GM18508 (cell line): ENCODE measurements around the gene IMPA2.

Experiments
- ATAC-seq: cut with Tn5 transposase; IDR thresholded peaks from one replicate; pipeline ENCODE4 v1.9.1; 2021; ENCODE audit warnings: moderate number of reproducible peaks; ENCODE audit not compliant: insufficient read depth, unreplicated experiment

The IMPA2 gene

GRCh38 chr18:12005538-12006487 lies 24.5 kb downstream of the IMPA2 start:
- no peak for ATAC-seq

DNA sequence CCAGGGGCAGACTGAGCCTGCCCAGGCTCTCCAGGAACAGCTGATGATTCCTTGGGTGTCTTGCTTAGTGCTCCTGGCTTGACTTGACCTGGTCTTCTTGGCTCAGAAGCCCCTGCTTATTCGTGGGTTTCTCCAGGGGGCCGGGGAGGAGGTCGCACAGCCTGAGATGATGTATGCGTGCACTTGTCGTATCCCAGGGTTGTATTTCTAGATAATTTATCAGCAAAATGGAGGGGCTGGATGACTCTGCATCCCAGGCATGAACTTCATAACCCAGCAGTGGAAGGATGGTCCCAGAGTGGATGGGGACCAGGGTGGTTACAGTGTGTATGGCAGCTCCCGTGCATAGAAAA lies 25.2 kb downstream of the IMPA2 start:
- no peak for ATAC-seq

DNA sequence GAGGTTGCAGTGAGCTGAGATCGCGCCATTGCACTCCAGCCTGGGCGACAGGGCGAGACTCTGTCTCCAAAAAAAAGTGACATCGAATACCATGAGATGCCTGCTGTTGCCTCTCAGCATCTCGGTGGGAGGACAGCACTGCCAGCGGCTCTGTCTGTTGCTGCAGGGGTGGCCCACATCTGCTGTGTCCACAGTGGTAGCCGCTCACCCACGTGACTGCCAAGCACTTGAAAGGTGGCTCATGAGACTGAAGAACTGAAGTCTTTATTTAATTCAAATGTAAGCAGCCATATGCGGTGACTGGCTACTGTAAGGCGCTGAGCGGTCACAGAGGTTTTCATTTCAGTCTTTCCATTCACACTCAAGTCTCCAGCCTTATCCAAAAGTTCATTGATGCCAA lies 25.8 kb downstream of the IMPA2 start:
- no peak for ATAC-seq

DNA sequence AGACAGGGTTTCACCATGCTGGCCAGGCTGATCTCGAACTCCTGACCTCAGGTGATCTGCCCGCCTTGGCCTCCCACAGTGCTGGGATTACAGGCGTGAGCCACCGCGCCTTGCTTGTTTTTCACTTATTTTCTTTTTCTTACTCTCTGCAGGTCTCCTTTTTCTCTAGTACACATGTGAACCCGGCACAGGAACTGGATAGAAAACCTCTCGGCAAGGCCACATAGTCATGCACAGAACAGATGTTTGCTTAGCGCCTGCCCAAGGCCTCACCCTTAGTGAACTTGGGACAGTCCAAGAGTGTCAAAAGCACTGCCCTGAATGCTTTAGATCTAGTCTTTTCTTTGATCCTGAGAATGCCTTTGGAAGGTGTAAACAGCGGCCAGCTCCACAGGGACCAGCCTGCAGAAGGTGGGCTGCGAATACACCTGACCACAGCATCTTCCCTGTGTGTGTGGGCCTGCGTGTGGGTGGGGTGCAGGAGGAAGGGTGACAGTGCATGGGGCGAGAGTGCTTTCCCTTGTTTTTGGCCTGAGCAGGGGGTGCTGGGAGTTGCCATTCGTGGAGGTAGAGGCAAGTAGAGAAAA lies 27.0 kb downstream of the IMPA2 start:
- no peak for ATAC-seq

- no peak for ATAC-seq
These were observed 27.7 kb downstream of the IMPA2 start for GRCh38 chr18:12008842-12009580.

DNA sequence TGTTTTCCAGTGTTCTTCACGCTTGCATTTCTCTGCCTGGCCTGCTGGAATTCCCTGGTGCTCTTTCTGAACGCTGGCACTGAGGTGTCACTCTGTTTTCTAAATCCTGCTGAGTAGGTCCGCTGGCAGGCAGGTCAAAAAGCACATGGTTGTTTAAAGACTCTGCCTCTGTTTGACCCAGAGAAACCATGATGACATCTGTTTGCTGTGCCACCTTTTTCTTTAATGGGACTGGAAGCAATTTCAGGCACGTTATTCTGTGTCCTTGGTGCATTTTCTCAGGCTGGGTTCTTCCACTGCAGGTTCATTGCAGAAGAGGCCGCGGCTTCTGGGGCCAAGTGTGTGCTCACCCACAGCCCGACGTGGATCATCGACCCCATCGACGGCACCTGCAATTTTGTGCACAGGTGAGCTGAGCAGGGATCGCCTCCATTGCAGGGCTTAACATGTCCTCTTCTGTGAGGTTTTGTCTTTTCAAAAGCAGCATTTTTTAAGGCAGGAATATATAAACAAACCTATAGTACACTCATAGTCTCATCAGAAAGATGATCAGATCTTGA lies 28.4 kb downstream of the IMPA2 start:
- no peak for ATAC-seq

GRCh38 chr18:12010187-12010802 lies 29.0 kb downstream of the IMPA2 start:
- ATAC-seq: no peak

DNA sequence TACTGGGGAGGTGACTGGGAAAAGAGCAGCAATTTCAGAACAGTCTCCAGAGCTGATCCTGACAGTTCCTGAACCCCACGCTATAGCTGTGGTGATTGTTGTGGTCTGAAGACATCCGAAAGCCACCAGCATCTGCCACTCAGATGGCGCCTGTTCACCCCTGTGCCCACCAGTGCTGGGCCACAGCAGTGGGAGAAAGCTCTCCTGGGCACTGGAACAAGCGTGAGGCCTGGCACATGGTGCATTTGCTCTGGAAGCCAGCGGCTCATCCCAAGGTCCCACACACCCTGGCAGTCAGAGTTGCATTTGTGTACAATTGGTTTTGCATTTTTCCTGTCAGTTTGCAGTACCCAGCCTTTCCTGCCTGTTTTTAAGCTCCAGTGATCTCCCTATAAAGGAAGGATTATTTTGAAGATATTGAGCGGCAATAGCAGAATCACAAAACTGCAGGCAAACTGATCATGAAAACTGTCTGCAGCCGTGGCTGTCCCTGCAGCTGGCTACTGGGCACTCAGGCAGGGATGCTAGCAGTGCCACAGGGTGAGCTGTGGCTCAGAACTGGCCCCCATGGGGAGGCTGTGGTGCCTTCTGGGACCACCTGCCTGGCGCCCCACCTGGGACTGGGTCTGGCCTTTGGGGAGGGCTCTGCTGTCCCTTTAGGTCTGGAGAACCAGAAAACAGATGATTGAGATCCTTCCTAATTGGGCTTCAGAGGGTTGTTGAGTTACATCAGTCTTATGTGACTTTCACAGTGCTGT lies 30.1 kb downstream of the IMPA2 start:
- ATAC-seq: no peak

DNA sequence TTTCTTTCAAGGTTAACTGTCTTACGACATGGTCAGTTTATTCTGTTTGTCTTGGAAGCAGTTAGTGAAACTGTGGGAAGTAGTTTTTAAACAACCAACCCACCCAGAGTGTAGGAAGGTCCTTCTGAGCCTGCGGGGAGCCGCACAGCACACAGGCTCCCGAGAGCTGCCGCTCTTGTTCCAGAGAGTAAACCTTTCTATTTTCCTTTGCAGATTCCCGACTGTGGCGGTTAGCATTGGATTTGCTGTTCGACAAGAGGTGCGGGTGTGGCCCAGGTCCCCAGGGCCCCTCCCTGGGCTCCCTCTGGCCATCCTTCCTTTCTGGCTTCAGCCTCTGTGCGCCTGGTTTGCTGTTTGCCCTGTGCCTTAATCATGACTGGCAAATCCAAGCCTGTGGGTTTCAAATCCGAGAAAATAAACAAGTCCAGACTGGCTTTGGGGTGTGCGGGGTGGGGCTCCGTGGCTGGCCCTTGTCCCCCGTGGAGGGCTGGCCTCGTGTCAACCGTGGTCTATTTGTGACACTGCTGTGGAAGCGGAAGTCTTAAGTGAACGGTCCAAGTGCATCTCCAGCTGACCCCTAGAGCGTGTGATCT lies 30.7 kb downstream of the IMPA2 start:
- no peak for ATAC-seq

DNA sequence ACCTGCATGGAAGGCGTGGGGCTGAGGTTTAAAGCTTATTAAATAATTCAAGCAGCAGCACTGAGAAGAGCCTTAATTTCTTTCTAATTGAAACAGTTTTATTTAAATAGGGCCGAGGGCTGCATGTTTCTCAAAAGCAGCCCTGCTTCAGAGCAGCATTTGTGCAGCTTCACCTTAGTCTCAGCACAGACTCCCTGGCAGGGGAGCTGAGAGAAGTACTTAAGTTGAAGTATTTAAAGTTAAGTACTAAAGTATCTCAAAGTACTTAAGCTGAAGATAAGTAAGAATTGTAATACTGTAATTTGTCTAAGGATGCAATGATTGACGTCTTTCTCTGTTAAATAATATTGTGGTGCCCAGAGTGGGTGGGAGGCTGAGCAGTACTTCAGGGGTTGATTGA lies 31.4 kb downstream of the IMPA2 start:
- no peak for ATAC-seq

GRCh38 chr18:12013186-12013916 lies 32.0 kb downstream of the IMPA2 start:
- ATAC-seq: no peak

GRCh38 chr18:12014086-12014485 lies 32.8 kb downstream of the IMPA2 start:
- no peak for ATAC-seq

- ATAC-seq: no peak
These were observed 33.5 kb downstream of the IMPA2 start for GRCh38 chr18:12014521-12015415.

DNA sequence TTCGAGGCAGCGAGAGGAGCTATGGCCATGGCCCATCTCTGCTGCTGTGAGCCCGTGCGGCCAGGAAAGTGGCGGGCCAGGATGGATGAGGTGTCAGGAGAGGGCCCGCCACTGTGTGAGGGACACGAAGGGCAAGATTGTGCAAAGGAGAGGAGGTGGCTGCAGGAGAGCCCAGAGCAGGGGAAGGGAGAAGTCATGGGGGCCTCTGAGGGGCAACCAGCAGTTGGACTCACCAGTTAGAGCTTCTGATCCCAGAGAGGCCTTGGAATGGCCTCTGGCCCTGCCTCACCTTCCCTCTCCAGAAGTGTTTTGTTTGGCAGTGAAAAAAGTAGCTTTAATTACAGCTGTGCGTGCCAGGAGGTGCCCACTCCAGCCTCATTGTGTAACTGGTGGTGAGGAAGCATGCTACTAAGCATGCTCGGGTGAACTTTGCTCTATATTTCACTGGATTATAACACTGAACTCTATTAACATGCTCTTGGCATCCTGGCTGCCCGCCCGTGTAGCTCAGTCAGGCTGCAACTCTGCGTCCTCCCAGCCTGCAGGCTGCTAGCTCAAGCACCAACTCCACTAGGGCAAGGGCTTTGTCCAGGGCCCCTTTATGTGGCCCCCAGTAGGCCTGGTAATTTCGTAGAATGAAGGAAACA lies 34.2 kb downstream of the IMPA2 start:
- ATAC-seq: no peak

DNA sequence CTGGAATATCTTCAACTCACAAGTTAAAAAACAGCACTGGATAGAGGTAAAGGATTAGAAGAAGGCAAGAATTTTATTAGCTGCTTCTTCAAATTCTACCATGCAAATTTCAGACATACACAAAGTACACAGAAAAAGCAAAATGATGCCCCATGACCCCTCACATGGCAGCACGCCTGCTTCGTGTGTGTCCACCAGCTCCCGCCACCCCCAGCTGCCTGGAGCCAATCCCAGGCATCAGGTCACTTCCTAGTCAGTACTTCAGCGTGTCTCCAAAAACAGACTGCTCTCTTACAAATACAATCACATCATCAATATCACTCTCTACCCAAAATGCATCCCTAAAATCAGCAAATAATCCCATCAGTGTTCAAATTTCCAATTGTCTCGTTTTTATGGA lies 35.8 kb downstream of the IMPA2 start:
- ATAC-seq: no peak

- ATAC-seq: no peak
These were observed 37.6 kb downstream of the IMPA2 start for GRCh38 chr18:12018861-12019260.

- no peak for ATAC-seq
These were observed 39.8 kb downstream of the IMPA2 start for GRCh38 chr18:12021077-12021476.
